Sigmoid colon (tissue), 7 donors: ENCODE measurements around the gene SLC27A2. TPM values are rescaled to one million over a fixed set of nuclear protein-coding genes. Genes with fewer than 3 reads are reported as not detected.
"Not testable (repeated sequence)": the region's sequence is repeated elsewhere in the genome, so short reads cannot be mapped to it uniquely, and the experiment has no call there.

Experiments used
- DNase-seq: peaks from one replicate; pipeline ENCODE4 v3.0.0-alpha.2; 2019
- H3K27ac ChIP-seq, 4 donors: fragments of 200-600 bp; sonication (generic); one replicate each; pipeline ENCODE4 v1.5.1; 2016 to 2019; ENCODE audit warnings: mild to moderate bottlenecking in 1 of 4
- H3K27me3 ChIP-seq, 3 donors: fragments of 200-600 bp; sonication (generic); one replicate each; pipeline ENCODE4 v1.5.1; 2019; ENCODE audit warnings: mild to moderate bottlenecking in 1 of 3
- H3K36me3 ChIP-seq, 4 donors: fragments of 200-600 bp; sonication (generic); one replicate each; pipeline ENCODE4 v1.5.1; 2016 to 2019
- H3K4me1 ChIP-seq, 4 donors: fragments of 200-600 bp; sonication (generic); one replicate each; pipeline ENCODE4 v1.5.1; 2017 to 2019
- H3K4me3 ChIP-seq, 4 donors: fragments of 200-600 bp; sonication (generic); one replicate each; pipeline ENCODE4 v1.5.1; 2017 to 2019; ENCODE audit warnings: mild to moderate bottlenecking in 2 of 4, moderate library complexity in 1 of 4
- H3K9me3 ChIP-seq, 4 donors: fragments of 200-600 bp in 3 of 4; sonication (generic) in 3 of 4; one replicate each; pipeline versions ENCODE4 v1.5.1 to v1.6.1; 2013 to 2019
- CTCF ChIP-seq, 4 experiments: fragments of 450-650 bp in 3 of 4; fragments of 200-600 bp in 1 of 4; IDR thresholded peaks; one replicate each; pipeline ENCODE4 v1.5.1; 2016 to 2019; ENCODE audit warnings: antibody characterized with exemption in 4 of 4, mild to moderate bottlenecking in 3 of 4, moderate library complexity in 2 of 4
- EP300 ChIP-seq, 4 donors: sonication (generic); formaldehyde crosslinking; IDR thresholded peaks; one replicate each; pipeline ENCODE4 v1.6.1; 2017; ENCODE audit warnings: antibody characterized with exemption in 4 of 4
- POLR2A ChIP-seq, 2 donors: fragments of 450-650 bp; IDR thresholded peaks; one replicate each; pipeline ENCODE4 v1.6.1; 2016; ENCODE audit warnings: antibody characterized with exemption in 2 of 2, mild to moderate bottlenecking in 2 of 2, moderate library complexity in 2 of 2
- POLR2AphosphoS5 ChIP-seq, 4 donors: sonication (generic); formaldehyde crosslinking; IDR thresholded peaks; one replicate each; pipeline ENCODE4 v1.6.1; 2017; ENCODE audit warnings: antibody characterized with exemption in 4 of 4
- WGBS, 2 donors: extraction: QIAGEN DNeasy Blood & Tissue Kit; methylation state at CpG; one replicate each; pipeline ENCODE4 v1.1.7; 2013; 5-methylcytosine and 5-hydroxymethylcytosine counted together
- intact Hi-C: fragments of 100-400 bp; cut with DNase I; formaldehyde crosslinking; loops from one replicate; pipeline ENCODE4 v1.15.1; 2023
- polyA plus RNA-seq, 3 donors: library from polyadenylated mRNA; stranded (reverse); fragments of 200-250 nt; gene quantifications; one replicate each; pipeline ENCODE4 v1.2.3, GENCODE V29; 2013
- total RNA-seq, 4 donors: library from RNA; depleted of rRNA; stranded (reverse); fragments of >200 nt; gene quantifications; one replicate each; pipeline ENCODE4 v1.1.0, GENCODE V29; 2016
- donor health status: healthy with polysubstance abuse.
- donor health status: Bipolar disorder and iron deficiency.
- donor health status: healthy.

SLC27A2 gene
- total and polyA plus RNA-seq, 7 donors, result 0.33 to 16.6 (median 4.6) TPM; not detected in 2

- intact Hi-C loops, result no loop called here
- Histone ChIP-seq H3K4me3 (no peak overlapping the region), H3K4me1 (peaks cover 0 to 5% (median 4%) of the 10 kb centered on the region in 4 donors), H3K27ac (no peak overlapping the region), H3K9me3 (no peaks in the 10 kb centered on the region), H3K36me3 (no peaks in the 10 kb centered on the region), H3K27me3 (peaks cover 4 to 23% (median 8%) of the 10 kb centered on the region in 3 donors)
- TF ChIP-seq POLR2A (IDR thresholded peaks at IDR 0.05) (no peak), EP300 (IDR thresholded peaks at IDR 0.05) (no peak), CTCF (IDR thresholded peaks at IDR 0.05) (no peak), POLR2AphosphoS5 (IDR thresholded peaks at IDR 0.05) (no peak)
- WGBS, 2 donors, result 71 to 82% methylated on average over 2 of the region's 2 CpGs
- DNase-seq, result no peak
Observed at GRCh38 chr15:50187525-50187924, 5.5 kb downstream of the SLC27A2 start.

GRCh38 chr15:50187997-50188396 lies 6.0 kb downstream of the SLC27A2 start:
- intact Hi-C loops, result no loop called here
- no peak for DNase-seq
- WGBS, 2 donors, result 93 to 98% methylated on average over 2 of the region's 2 CpGs
- H3K27ac ChIP-seq, result no peak overlapping the region
- no peak overlapping the region for H3K4me3 ChIP-seq
- no peaks in the 10 kb centered on the region for H3K9me3 ChIP-seq
- peaks cover 0 to under 1% (median under 1%) of the 10 kb centered on the region in 4 donors for H3K4me1 ChIP-seq
- H3K27me3 ChIP-seq, result peaks cover 4 to 18% (median 4%) of the 10 kb centered on the region in 3 donors
- no peak for TF ChIP-seq EP300 (IDR thresholded peaks at IDR 0.05)
- no peak for TF ChIP-seq CTCF (IDR thresholded peaks at IDR 0.05)
- TF ChIP-seq POLR2A (IDR thresholded peaks at IDR 0.05), result no peak
- TF ChIP-seq POLR2AphosphoS5 (IDR thresholded peaks at IDR 0.05), result no peak
- H3K36me3 ChIP-seq, result no peaks in the 10 kb centered on the region

- intact Hi-C loops, result not testable (repeated sequence)
- WGBS, 2 donors, result 97 to 98% methylated on average over 5 of the region's 5 CpGs
Observed at GRCh38 chr15:50188793-50189192, 6.8 kb downstream of the SLC27A2 start.

GRCh38 chr15:50189633-50190032 lies 7.6 kb downstream of the SLC27A2 start:
- Histone ChIP-seq H3K27me3 (peaks cover 0 to 5% (median 0%) of the 10 kb centered on the region in 3 donors), H3K4me1 (no peaks in the 10 kb centered on the region), H3K4me3 (no peak overlapping the region), H3K27ac (no peak overlapping the region), H3K36me3 (no peaks in the 10 kb centered on the region), H3K9me3 (no peaks in the 10 kb centered on the region)
- intact Hi-C loops, result no loop called here
- DNase-seq, result no peak
- TF ChIP-seq CTCF (IDR thresholded peaks at IDR 0.05) (no peak), POLR2A (IDR thresholded peaks at IDR 0.05) (no peak), POLR2AphosphoS5 (IDR thresholded peaks at IDR 0.05) (no peak), EP300 (IDR thresholded peaks at IDR 0.05) (no peak)

More at GRCh38 chr15:50188793-50189192, 6.8 kb downstream of the SLC27A2 start:
- H3K27me3 ChIP-seq, result peaks cover 0 to 10% (median 0%) of the 10 kb centered on the region in 3 donors
- not testable (repeated sequence) for H3K27ac ChIP-seq, H3K36me3 ChIP-seq, DNase-seq, H3K9me3 ChIP-seq, H3K4me1 ChIP-seq, H3K4me3 ChIP-seq

GRCh38 chr15:50190166-50190570 lies 8.2 kb downstream of the SLC27A2 start:
- no peak for DNase-seq
- Histone ChIP-seq H3K4me3 (no peak overlapping the region), H3K4me1 (no peaks in the 10 kb centered on the region), H3K9me3 (no peaks in the 10 kb centered on the region), H3K36me3 (no peaks in the 10 kb centered on the region), H3K27ac (no peak overlapping the region), H3K27me3 (peaks cover 0 to 5% (median 0%) of the 10 kb centered on the region in 3 donors)
- intact Hi-C loops, result no loop called here
- TF ChIP-seq POLR2A (IDR thresholded peaks at IDR 0.05), result no peak
- no peak for TF ChIP-seq CTCF (IDR thresholded peaks at IDR 0.05)
- TF ChIP-seq POLR2AphosphoS5 (IDR thresholded peaks at IDR 0.05), result no peak
- TF ChIP-seq EP300 (IDR thresholded peaks at IDR 0.05), result no peak
